CD14-positive monocyte (primary cell): ENCODE results near the gene CASP9. TPM values are rescaled to one million over a fixed set of nuclear protein-coding genes. Genes with fewer than 3 reads are reported as not detected.

ENCODE experiments used
- DNase-seq, 3 donors: peaks; one replicate each; pipeline ENCODE4 v3.0.0-alpha.2; 2011 to 2022
- H2AFZ ChIP-seq: 2 replicates; pipeline ENCODE4 v1.6.0; 2012; ENCODE audit warnings: mild to moderate bottlenecking, low read depth, low read length, inconsistent platforms; ENCODE audit not compliant: insufficient read depth, poor library complexity, severe bottlenecking
- H3K27ac ChIP-seq, 2 donors: 1 replicate in 1 of 2; 2 replicates in 1 of 2; pipeline ENCODE4 v1.5.1; 2012 to 2013; ENCODE audit warnings: low read length in 2 of 2, control low read depth in 1 of 2, inconsistent platforms in 1 of 2, low read depth in 1 of 2, mild to moderate bottlenecking in 1 of 2
- H3K27me3 ChIP-seq, 2 donors: one replicate each; pipeline versions ENCODE4 v1.6.0 to v1.6.1; 2011 to 2013; ENCODE audit warnings: low read length in 2 of 2; ENCODE audit not compliant: control insufficient read depth in 2 of 2, insufficient read depth in 2 of 2
- H3K36me3 ChIP-seq, 2 donors: replicated peaks in 1 of 2; 1 replicate in 1 of 2; 2 replicates in 1 of 2; pipeline versions ENCODE4 v1.5.1 to v1.6.1; 2012 to 2013; ENCODE audit warnings: low read length in 2 of 2, control low read depth in 1 of 2, inconsistent platforms in 1 of 2, mild to moderate bottlenecking in 1 of 2; ENCODE audit not compliant: insufficient read depth in 2 of 2, control insufficient read depth in 1 of 2
- H3K4me1 ChIP-seq, 2 donors: 1 replicate in 1 of 2; 2 replicates in 1 of 2; pipeline versions ENCODE4 v1.5.1 to v1.6.1; 2012 to 2013; ENCODE audit warnings: low read length in 2 of 2, control low read depth in 1 of 2, inconsistent platforms in 1 of 2, mild to moderate bottlenecking in 1 of 2, moderate library complexity in 1 of 2; ENCODE audit not compliant: insufficient read depth in 2 of 2, control insufficient read depth in 1 of 2
- H3K4me2 ChIP-seq: replicated peaks from 2 replicates; pipeline ENCODE3; 2012; ENCODE audit warnings: low read length, moderate library complexity, mild to moderate bottlenecking; ENCODE audit not compliant: poor library complexity, severe bottlenecking; ENCODE audit errors: extremely low read depth
- H3K4me3 ChIP-seq, 3 experiments: fragments of 200-600 bp in 1 of 3; sonication (generic) in 1 of 3; replicated peaks in 1 of 3; 1 replicate in 2 of 3; 2 replicates in 1 of 3; pipeline ENCODE4 v1.5.1; 2011 to 2013; ENCODE audit warnings: low read length in 3 of 3, mild to moderate bottlenecking in 3 of 3, control low read depth in 2 of 3, low read depth in 2 of 3, inconsistent platforms in 1 of 3, moderate library complexity in 1 of 3
- H3K79me2 ChIP-seq: 2 replicates; pipeline ENCODE4 v1.6.0; 2012; ENCODE audit warnings: mild to moderate bottlenecking, control low read depth, inconsistent platforms, low read length, moderate library complexity; ENCODE audit not compliant: insufficient read depth
- H3K9ac ChIP-seq: 2 replicates; pipeline ENCODE4 v1.6.0; 2017; ENCODE audit warnings: low read length, mild to moderate bottlenecking; ENCODE audit not compliant: insufficient read depth, poor library complexity, severe bottlenecking
- H3K9me3 ChIP-seq, 2 donors: replicated peaks in 1 of 2; 1 replicate in 1 of 2; 2 replicates in 1 of 2; pipeline versions ENCODE4 v1.5.1 to v1.6.1; 2012 to 2013; ENCODE audit warnings: low read length in 2 of 2, control low read depth in 1 of 2; ENCODE audit not compliant: control insufficient read depth in 1 of 2, insufficient read depth in 1 of 2
- H4K20me1 ChIP-seq: 2 replicates; pipeline ENCODE4 v1.6.0; 2012; ENCODE audit warnings: mild to moderate bottlenecking, low read length, control low read depth, moderate library complexity; ENCODE audit not compliant: insufficient read depth
- H3K27ac Mint-ChIP-seq, 7 donors: one replicate each; pipeline ENCODE4 v1.8.0; 2020; ENCODE audit warnings: mild to moderate bottlenecking in 7 of 7, mixed read lengths in 7 of 7, moderate library complexity in 6 of 7, inconsistent platforms in 2 of 7
- H3K27me3 Mint-ChIP-seq, 3 donors: one replicate each; pipeline ENCODE4 v1.8.0; 2021 to 2022; ENCODE audit warnings: low read depth in 3 of 3, mild to moderate bottlenecking in 3 of 3, mixed read lengths in 3 of 3, moderate library complexity in 3 of 3, inconsistent platforms in 1 of 3
- H3K36me3 Mint-ChIP-seq, 2 donors: one replicate each; pipeline ENCODE4 v1.8.0; 2020; ENCODE audit warnings: mixed read lengths in 2 of 2, inconsistent platforms in 1 of 2, mild to moderate bottlenecking in 1 of 2
- H3K4me1 Mint-ChIP-seq: one replicate; pipeline ENCODE4 v1.8.0; 2020; ENCODE audit warnings: mild to moderate bottlenecking, mixed read lengths
- H3K4me3 Mint-ChIP-seq, 2 donors: one replicate each; pipeline ENCODE4 v1.8.0; 2020; ENCODE audit warnings: mild to moderate bottlenecking in 2 of 2, mixed read lengths in 2 of 2, moderate library complexity in 1 of 2
- H3K9me3 Mint-ChIP-seq, 7 donors: one replicate each; pipeline ENCODE4 v1.8.0; 2020 to 2022; ENCODE audit warnings: mixed read lengths in 7 of 7, mild to moderate bottlenecking in 6 of 7, moderate library complexity in 6 of 7, inconsistent platforms in 2 of 7
- WGBS: methylation state at CpG from one replicate; pipeline ENCODE4 v1.1.5; 2013; ENCODE audit warnings: missing lambda C conversion rate; ENCODE audit not compliant: insufficient coverage; 5-methylcytosine and 5-hydroxymethylcytosine counted together
- intact Hi-C, 2 donors: fragments of 100-400 bp; cut with micrococcal nuclease; formaldehyde crosslinking; loops; one replicate each; pipeline versions ENCODE4 v1.15.0 to v1.15.1; 2023
- polyA plus RNA-seq, 3 donors: library from polyadenylated mRNA; depleted of rRNA in 1 of 3; unstranded in 2 of 3; stranded (reverse) in 1 of 3; fragments of 300-500 nt in 2 of 3; fragments of >200 nt in 1 of 3; fragmentation: Illumina TruSeq in 2 of 3; gene quantifications; 1 replicate in 2 of 3; 2 replicates in 1 of 3; pipeline ENCODE4 v1.2.3, GENCODE V29; 2012 to 2021
- TF ChIP-seq, protein P1 (sequence below): fragments of 200-600 bp; IDR thresholded peaks from one replicate; pipeline ENCODE4 v1.8.0; 2022; ENCODE audit warnings: antibody characterized with exemption, mild to moderate bottlenecking

The CASP9 gene
- polyA plus RNA-seq, 3 donors = 15.1 to 21.5 (median 21.0) TPM

DNA sequence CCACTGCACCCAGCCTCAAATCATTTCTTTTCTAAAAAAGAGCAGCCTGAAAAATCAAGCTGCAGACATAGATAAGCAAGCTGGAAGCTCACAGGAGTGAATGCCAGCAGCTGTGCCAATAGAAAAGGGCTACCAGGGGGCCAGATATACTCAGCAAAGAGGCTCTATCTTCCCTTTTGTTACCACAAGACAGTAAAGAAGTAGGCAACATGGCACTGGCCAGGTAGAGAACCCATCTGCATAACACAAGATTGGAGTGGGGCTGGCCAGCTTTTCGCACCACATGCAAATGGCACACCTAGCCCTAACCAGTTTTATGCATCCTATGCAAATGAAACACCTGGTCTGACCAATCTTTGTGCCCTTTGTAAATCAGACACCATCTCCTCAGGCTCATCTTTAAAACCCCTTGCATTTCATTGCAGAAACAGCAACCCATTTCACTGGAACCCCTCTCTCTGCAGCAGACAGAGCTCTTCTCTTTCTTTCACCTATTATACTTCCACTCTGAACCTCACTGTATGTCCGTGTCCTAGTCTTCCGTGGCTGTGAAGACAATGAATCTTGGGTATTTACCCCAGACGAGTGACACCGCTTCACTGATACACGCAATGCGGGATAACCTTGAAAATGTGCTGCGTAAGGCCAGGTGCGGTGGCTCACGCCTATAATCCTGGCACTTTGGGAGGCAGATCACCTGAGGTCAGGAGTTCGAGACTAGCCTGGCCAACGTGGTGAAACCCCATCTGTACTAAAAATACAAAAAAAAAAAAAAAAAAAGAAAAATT is 15.1 kb downstream of the CASP9 start:
- H4K20me1 ChIP-seq = peaks cover 9% of the 10 kb centered on the region
- H2AFZ ChIP-seq = no peak overlapping the region
- H3K27ac ChIP-seq = no peak overlapping the region
- no peak overlapping the region for H3K9ac ChIP-seq
- Mint-ChIP-seq H3K27ac (no peak overlapping the region), H3K4me1 (no peaks in the 10 kb centered on the region), H3K9me3 (no peaks in the 10 kb centered on the region), H3K4me3 (no peak overlapping the region), H3K36me3 (peaks cover 52 to 72% of the 10 kb centered on the region in 2 donors), H3K27me3 (peaks cover 0 to 4% (median 0%) of the 10 kb centered on the region in 3 donors)
- H3K9me3 ChIP-seq = no peaks in the 10 kb centered on the region
- DNase-seq = no peak
- H3K4me2 ChIP-seq = no peak overlapping the region
- H3K4me1 ChIP-seq = no peaks in the 10 kb centered on the region
- H3K4me3 ChIP-seq = no peak overlapping the region
- H3K36me3 ChIP-seq = peaks cover 40 to 65% of the 10 kb centered on the region in 2 donors
- no peaks in the 10 kb centered on the region for H3K79me2 ChIP-seq
- WGBS = 97% methylated on average over 9 of the region's 12 CpGs
- intact Hi-C loops = loop anchor here in 1 of 2 donors (10.0 kb wide), 1 partner anchor 184 kb away; no protein-coding TSS in a partner anchor
- no peaks in the 10 kb centered on the region for H3K27me3 ChIP-seq
- TF ChIP-seq, protein P1, sequence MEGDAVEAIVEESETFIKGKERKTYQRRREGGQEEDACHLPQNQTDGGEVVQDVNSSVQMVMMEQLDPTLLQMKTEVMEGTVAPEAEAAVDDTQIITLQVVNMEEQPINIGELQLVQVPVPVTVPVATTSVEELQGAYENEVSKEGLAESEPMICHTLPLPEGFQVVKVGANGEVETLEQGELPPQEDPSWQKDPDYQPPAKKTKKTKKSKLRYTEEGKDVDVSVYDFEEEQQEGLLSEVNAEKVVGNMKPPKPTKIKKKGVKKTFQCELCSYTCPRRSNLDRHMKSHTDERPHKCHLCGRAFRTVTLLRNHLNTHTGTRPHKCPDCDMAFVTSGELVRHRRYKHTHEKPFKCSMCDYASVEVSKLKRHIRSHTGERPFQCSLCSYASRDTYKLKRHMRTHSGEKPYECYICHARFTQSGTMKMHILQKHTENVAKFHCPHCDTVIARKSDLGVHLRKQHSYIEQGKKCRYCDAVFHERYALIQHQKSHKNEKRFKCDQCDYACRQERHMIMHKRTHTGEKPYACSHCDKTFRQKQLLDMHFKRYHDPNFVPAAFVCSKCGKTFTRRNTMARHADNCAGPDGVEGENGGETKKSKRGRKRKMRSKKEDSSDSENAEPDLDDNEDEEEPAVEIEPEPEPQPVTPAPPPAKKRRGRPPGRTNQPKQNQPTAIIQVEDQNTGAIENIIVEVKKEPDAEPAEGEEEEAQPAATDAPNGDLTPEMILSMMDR = no peak

DNA sequence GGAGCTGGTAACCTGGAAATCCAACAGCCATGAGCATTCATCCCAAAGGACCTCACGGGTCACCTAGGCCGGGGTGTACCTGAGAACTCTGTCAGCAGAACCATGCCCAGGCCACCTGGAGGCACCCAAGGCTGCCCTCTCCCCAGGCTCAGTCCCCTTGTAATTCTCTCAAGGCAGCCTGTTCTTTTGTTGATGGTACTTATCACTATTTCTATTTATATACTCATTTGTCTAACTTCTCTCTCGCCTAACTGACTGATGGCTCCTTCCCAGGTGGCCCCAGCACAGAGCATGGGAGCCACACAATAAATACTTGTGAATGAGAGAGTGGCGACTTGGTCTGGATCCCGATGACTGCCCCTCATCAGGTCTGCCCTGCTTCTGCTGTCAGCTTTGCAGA is 16.7 kb downstream of the CASP9 start:
- peaks cover 43 to 70% of the 10 kb centered on the region in 2 donors for H3K36me3 ChIP-seq
- no peak overlapping the region for H3K4me3 Mint-ChIP-seq
- no peak overlapping the region for H3K9ac ChIP-seq

More for the DNA sequence above, 16.7 kb downstream of the CASP9 start:
- Histone ChIP-seq H3K4me1 (no peaks in the 10 kb centered on the region), H4K20me1 (peaks cover 9% of the 10 kb centered on the region), H3K27ac (no peak overlapping the region), H3K4me3 (no peak overlapping the region), H3K79me2 (no peaks in the 10 kb centered on the region), H3K4me2 (no peak overlapping the region), H2AFZ (no peak overlapping the region), H3K9me3 (no peaks in the 10 kb centered on the region), H3K27me3 (no peaks in the 10 kb centered on the region)
- intact Hi-C loops = loop anchor here in 1 of 2 donors (10.0 kb wide), 1 partner anchor 182 kb away; no protein-coding TSS in a partner anchor
- peaks cover 0 to 4% (median 0%) of the 10 kb centered on the region in 3 donors for H3K27me3 Mint-ChIP-seq
- H3K27ac Mint-ChIP-seq = peak overlapping the region in 1 of 7 donors; percentile 40
- 100% methylated on average over 2 of the region's 5 CpGs for WGBS
- no peaks in the 10 kb centered on the region for H3K4me1 Mint-ChIP-seq
- no peaks in the 10 kb centered on the region for H3K9me3 Mint-ChIP-seq
- no peak for DNase-seq
- peaks cover 48 to 73% of the 10 kb centered on the region in 2 donors for H3K36me3 Mint-ChIP-seq
- TF ChIP-seq, protein P1 = no peak
